ENCODE results near the gene CLEC4F. TPM values are rescaled to one million over a fixed set of nuclear protein-coding genes. Genes with fewer than 3 reads are reported as not detected.

CLEC4F gene
- total and polyA plus RNA-seq, 10 of the 15 experiments (the other 5 are each of a cell fraction or from before 2014, with no cell fraction given), result 0.03 TPM; not detected in 9

GRCh38 chr2:70801607-70802263 lies 18.7 kb downstream of the CLEC4F start:
- in situ Hi-C loops (cut with MboI), result no loop called here
- no peaks in the 10 kb centered on the region for H3K27me3 ChIP-seq (replicated peaks in 1 of 2; ENCODE audit: control insufficient read depth in 2 of 2, insufficient read depth in 2 of 2, low read length in 1 of 2)
- CTCF ChIA-PET, result no interaction called here
- no peak overlapping the region for H3K4me3 ChIP-seq
- ATAC-seq (no peak), FAIRE-seq (no peak), DNase-seq (ENCODE audit: low read depth, low spot score) (no peak)
- no peak overlapping the region for H3K27ac ChIP-seq (ENCODE audit: control insufficient read depth, insufficient read depth)
- WGBS (ENCODE audit: insufficient coverage, insufficient replicate concordance, low lambda C conversion rate, missing lambda C conversion rate), result 33% methylated on average over 10 of the region's 10 CpGs
- no peaks in the 10 kb centered on the region for H3K79me2 ChIP-seq (ENCODE audit: control insufficient read depth, insufficient read depth, low read length)
- RAD21 ChIA-PET (ENCODE audit: unreplicated experiment), result no interaction called here
- H3K4me1 ChIP-seq (ENCODE audit: control insufficient read depth, insufficient read depth, low read length), result no peaks in the 10 kb centered on the region
- H3K9me3 ChIP-seq (replicated peaks; ENCODE audit: control insufficient read depth, insufficient read depth, low read length), result peaks cover 5% of the 10 kb centered on the region; the same call in 1 of the 3 replicates
- H3K9ac ChIP-seq (ENCODE audit: control insufficient read depth, insufficient read depth, low read length), result no peak overlapping the region
- no peak for TF ChIP-seq POU2F2 (IDR thresholded peaks at IDR 0.05; ENCODE audit: borderline replicate concordance, low read depth, low read length)
- no peak for TF ChIP-seq RELA (IDR thresholded peaks at IDR 0.05; ENCODE audit: borderline replicate concordance, partially characterized antibody)
- no peak for TF ChIP-seq CEBPB (IDR thresholded peaks at IDR 0.05; ENCODE audit: borderline replicate concordance in 1 of 2, low read depth in 2 of 2, low read length in 2 of 2)
- intact Hi-C loops (cut with micrococcal nuclease; ENCODE audit: unreplicated experiment), result no loop called here
- no TSS peak for BruUV-seq (replicated peaks)
- SMC1A ChIA-PET (ENCODE audit: uncharacterized antibody, unreplicated experiment), result no interaction called here
- POLR2A ChIA-PET, result interaction anchor here (0.5 kb wide), 1 partner anchor 178 kb away, joined by 7 read pairs; no protein-coding TSS in a partner anchor
- no peak overlapping the region for H2AFZ ChIP-seq (ENCODE audit: control insufficient read depth, low read depth, low read length)
- no peaks in the 10 kb centered on the region for H4K20me1 ChIP-seq (ENCODE audit: control insufficient read depth, insufficient read depth)
- H3K4me2 ChIP-seq (ENCODE audit: control insufficient read depth, insufficient read depth), result no peak overlapping the region
- H3K36me3 ChIP-seq (ENCODE audit: control insufficient read depth in 2 of 2, insufficient read depth in 2 of 2, low read length in 1 of 2), result no peaks in the 10 kb centered on the region

GRCh38 chr2:70799706-70800105 lies 20.7 kb downstream of the CLEC4F start:
- DNase-seq (ENCODE audit: low read depth, low spot score) (no peak), ATAC-seq (no peak), FAIRE-seq (no peak)
- TF ChIP-seq PML (IDR thresholded peaks at IDR 0.05; ENCODE audit: low read length), result no peak
- Histone ChIP-seq H3K4me1 (ENCODE audit: control insufficient read depth, insufficient read depth, low read length) (no peaks in the 10 kb centered on the region), H3K4me2 (ENCODE audit: control insufficient read depth, insufficient read depth) (no peak overlapping the region), H3K9ac (ENCODE audit: control insufficient read depth, insufficient read depth, low read length) (no peak overlapping the region), H3K36me3 (ENCODE audit: control insufficient read depth in 2 of 2, insufficient read depth in 2 of 2, low read length in 1 of 2) (no peaks in the 10 kb centered on the region), H4K20me1 (ENCODE audit: control insufficient read depth, insufficient read depth) (no peaks in the 10 kb centered on the region), H3K79me2 (ENCODE audit: control insufficient read depth, insufficient read depth, low read length) (no peaks in the 10 kb centered on the region), H3K27ac (ENCODE audit: control insufficient read depth, insufficient read depth) (no peak overlapping the region), H2AFZ (ENCODE audit: control insufficient read depth, low read depth, low read length) (no peak overlapping the region), H3K4me3 (no peak overlapping the region), H3K9me3 (replicated peaks; ENCODE audit: control insufficient read depth, insufficient read depth, low read length) (peaks cover 5% of the 10 kb centered on the region; the same call in 1 of the 3 replicates), H3K27me3 (replicated peaks in 1 of 2; ENCODE audit: control insufficient read depth in 2 of 2, insufficient read depth in 2 of 2, low read length in 1 of 2) (0 out of 4 replicates have a peak, but pooled peaks cover 0 to 3% of the 10 kb centered on the region in 2 experiments)
- ChIA-PET CTCF (no interaction called here), POLR2A (no interaction called here), RAD21 (ENCODE audit: unreplicated experiment) (no interaction called here), SMC1A (ENCODE audit: uncharacterized antibody, unreplicated experiment) (no interaction called here)
- in situ Hi-C loops (cut with MboI), result no loop called here
- BruUV-seq (replicated peaks), result no TSS peak
- 29% methylated on average over 2 of the region's 2 CpGs for WGBS (ENCODE audit: insufficient coverage, insufficient replicate concordance, low lambda C conversion rate, missing lambda C conversion rate)
- intact Hi-C loops (cut with micrococcal nuclease; ENCODE audit: unreplicated experiment), result no loop called here
